Measurements from ENCODE around the gene MYO19. TPM values are rescaled to one million over a fixed set of nuclear protein-coding genes. Genes with fewer than 3 reads are reported as not detected.
"Not testable (repeated sequence)": the region's sequence is repeated elsewhere in the genome, so short reads cannot be mapped to it uniquely, and the experiment has no call there.

Gene MYO19
- total RNA-seq, 1 donor from 2014 or later = 146 TPM

DNA sequence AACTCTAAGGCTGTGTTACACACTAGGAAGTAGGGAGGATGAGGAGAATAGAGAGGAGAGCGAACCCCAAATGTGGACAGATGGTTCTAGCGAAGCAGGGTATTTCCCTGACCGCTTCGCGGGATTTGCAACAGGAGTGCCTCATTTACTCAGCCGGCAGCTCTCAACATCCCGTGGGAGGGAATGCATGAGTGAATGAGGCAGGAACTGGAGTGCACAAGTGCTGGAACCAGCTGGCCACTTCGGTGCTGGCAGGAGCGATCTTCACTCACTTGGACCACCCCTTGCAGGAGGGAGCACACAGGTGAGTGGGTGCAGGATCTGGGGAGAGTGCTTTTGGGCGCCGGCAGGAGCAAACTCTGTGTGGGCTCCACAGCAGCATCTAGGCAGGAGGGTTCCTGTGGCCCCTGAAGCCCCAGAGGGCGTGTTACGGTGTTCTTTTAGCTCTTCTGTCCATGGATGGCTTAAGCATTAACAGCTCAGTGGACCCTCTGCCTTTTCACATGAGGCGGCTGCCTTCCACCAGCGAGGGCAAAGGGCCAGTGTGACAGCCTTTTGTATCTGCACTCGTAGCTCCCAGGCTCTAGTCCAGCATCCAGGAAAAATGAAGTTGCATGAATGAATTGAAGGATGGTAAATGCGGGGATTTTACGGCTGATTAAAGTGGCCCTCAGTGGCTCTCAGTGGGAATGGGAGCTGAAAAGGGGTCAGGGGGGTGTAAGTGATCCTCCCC is 65.6 kb downstream of the MYO19 start:
- intact Hi-C loops (cut with micrococcal nuclease) = no loop called here

DNA sequence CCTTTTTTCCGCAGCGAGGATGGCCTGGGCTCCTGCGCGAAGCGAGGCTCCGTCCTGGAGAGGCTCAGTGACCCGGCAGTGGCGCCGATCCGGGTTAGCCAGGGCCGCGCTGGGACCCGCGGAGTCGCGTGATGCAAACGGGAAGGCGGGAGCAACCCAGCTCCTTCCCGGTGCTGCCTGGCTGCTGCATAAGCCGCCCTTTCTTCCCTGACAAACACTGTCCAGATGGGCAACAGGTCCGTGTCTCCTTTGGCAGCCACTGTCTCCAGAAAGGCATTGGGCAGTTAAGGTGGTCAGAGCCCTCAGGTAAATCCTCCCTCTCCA is 69.9 kb downstream of the MYO19 start:
- intact Hi-C loops (cut with micrococcal nuclease) = no loop called here

DNA sequence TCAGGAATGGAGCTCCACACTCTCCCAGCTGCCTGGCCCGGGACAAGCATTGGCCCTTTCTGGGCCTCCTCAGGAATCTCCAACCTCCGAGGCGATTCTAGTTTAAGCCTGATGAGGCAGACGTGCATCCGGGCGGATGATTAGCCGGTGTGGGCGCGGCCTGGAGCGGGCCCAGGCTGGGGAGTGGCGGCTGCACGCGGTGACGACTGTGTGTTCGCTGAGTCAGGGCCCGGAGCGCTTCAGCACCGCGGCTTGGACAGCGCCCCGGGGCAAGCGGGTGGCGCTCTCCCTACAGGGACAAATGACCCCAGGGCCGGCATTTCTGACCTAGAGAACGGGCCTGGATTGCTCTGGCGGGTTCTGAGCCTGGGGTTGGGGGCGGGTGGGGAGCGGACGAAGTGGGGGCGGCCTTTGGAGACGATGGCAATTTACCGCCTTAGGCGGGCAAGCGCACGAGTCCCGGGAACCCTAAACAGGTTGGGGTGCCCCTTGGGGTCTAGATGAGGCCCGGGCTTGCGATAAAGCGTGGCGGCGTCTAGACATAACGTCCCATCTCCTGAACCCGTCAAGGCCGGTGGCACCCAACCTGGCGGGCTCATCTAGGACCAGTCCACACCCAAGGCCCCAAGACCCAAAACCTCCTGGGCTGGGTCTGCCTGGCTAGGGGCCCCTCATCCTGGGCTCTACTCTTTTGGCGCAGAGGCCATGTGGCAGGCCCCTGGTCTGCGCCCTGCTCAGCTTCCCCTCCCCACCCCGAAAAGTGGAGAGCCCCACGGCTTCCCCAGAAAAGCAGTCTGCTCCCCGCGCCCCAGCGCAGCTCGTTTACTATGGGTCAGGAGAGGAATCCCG is 70.5 kb downstream of the MYO19 start:
- intact Hi-C loops (cut with micrococcal nuclease) = no loop called here

DNA sequence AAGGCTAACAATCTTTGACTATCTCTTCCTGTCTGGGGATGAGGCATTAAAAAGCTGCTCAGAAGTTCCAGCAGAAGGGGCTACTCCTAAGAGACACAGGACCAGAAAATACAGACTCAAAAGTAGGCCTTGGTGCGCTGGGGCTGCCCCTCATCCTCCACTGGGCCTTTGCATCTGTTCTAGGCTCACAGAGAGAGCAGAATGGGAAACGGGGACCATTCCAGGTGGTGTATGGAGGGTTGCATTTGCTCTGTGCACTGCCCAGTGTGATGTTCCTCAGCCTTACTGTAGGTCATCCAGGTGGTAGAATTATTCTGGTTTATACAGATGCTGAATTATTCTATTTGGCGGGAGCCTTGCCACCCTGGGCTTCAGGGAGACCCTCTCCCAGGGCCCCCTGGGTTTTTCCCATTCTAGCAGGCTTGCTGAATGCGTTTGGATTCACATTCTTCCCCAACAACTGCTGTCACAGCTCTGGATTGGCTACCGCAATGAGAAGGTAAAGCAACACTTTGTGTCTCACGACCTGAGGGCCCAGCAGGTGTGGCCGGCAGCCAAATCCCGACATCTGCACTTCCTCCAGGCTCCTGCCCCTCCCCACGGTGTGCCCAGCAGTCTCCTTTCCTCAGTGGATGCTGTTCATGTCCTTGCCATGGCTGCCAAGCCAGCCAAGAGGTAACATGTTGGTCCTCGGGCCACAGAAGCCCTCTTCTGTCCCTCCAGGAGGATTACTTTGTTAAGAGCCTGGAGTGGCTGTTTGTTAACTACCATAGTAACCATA is 73.1 kb downstream of the MYO19 start:
- intact Hi-C loops (cut with micrococcal nuclease) = no loop called here

DNA sequence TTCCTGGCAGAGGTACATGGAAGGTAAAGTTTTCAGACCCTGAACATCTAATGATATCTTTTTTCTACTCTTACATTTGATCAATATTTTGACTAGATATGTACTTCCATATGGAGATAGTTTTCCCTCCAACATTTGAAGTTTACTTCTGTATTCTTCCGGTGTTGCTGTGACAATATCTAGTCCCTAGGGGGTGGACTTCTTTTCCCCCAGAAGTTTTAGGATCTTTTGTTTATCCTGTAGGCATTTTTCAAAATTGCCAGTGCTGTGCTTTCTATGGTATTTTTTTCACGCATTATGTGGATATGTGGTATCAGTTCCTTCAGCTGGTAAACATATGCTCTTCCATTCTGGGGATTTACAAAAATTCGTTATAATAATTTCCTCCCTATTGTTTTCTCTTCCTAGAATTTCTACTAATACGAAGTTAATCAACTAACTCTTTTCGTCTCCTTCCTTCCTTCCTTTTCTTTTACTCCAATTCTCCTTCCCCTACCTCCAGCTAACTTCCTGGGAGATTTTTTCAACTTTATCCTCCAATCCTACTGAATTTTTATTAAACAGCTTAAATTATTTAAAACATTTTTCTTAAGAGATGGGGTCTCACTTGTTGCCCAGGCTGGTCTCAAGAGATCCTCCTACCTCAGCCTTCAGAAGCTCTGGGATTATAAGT is 74.3 kb downstream of the MYO19 start:
- intact Hi-C loops (cut with micrococcal nuclease) = no loop called here

DNA sequence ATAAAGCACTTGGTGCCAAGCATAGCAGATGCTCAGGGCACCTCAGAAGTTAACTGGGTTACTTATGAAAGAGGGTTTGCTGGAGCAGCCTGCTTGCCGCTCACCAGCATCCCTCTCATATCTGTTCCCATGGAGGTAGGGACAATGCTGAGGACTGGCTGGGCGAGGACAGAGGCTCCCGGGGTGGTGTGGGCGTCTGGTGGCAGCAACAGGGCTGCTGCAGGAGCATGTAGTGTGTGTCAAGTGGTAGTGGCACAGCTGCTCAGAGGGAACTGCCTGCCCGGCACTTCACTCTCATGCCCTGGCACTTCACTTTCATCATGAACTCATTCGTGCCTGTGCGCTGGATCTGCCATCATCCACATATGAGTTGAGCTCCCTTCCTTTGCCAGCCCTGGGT is 75.1 kb downstream of the MYO19 start:
- intact Hi-C loops (cut with micrococcal nuclease) = no loop called here

DNA sequence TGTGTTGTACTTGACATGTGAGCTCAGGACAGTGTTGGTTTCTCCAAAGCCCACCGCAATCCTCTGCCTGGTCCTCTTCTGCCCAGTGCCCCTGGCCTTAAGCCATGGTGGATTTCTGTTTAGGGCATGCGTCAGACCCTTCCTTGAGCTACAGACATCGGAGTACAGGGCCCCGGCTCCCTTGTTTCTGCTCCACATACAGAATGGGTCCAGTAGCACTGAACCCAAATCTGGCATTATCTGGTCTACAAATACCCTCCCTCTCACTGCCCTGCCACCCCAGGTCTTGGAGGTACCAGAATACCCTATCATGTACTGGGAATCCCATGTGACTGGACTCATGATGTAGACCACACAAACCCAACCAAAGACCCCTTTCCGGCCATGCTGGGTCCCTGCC is 75.6 kb downstream of the MYO19 start:
- intact Hi-C loops (cut with micrococcal nuclease) = no loop called here

DNA sequence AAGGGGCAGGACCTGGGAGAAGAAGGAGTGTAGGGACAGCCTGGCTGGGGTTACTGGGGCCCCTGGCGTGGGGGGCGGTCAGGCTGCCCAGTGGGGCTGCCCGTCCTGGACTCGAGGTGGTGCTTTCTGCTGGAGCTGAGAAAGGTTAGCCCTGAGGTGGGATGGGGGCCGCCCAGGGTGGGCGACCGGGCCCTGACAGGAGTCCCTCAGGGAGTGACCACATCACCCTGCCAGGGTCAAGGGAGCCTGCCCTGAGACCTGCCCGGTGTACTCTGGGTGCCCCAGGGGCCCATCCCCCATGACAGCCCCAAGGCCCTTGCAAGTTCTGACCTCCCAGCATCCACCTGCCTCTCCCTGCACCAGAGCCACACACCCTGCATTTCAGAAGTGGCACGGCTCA is 77.0 kb downstream of the MYO19 start:
- intact Hi-C loops (cut with micrococcal nuclease) = not testable (repeated sequence)

DNA sequence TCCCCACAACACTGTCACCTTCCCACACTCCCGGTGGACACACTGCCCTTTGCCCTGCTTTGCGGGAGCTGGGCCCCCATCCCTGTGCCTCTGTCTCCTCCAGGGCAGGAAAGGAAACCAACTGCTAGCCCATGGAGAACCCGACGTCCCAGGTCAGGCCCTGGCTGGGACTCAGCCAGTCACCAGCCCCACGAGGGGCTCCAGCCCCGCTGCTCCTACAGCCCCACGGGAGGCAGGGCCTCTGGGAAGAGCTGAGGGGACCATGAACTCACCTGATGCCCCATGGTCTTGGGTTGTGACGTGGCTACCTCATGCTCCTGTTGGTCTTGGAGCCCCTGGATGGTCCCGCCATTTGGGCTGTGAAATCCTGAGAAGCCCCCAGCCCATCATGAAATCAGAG is 81.8 kb downstream of the MYO19 start:
- intact Hi-C loops (cut with micrococcal nuclease) = not testable (repeated sequence)

DNA sequence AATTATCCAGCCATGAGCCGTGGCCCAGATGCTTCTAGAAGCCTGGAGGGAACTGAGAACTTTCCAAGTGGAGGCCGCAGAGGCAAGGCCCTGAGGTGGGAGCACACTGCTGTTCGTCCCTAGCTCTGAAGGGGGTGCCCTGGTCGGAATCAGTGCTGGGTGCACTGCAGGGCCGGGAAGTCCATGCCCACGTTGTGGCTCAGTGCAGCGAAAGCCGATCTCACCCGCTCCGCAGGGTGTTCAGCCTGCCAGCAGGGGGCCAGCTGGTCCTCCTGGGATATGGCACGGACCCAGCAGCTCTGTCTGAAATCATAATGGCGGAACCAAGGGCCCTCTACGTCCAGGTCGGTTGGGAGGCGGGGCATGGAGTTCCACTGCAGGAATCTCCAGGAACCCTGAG is 84.7 kb downstream of the MYO19 start:
- intact Hi-C loops (cut with micrococcal nuclease) = not testable (repeated sequence)

Other genes starting within 250 kb of the MYO19 start
- not detected in 2 replicates for gene TBC1D3G, start 211.0 kb downstream of the MYO19 start, total RNA-seq
- not detected in 2 replicates for gene TBC1D3H, start 146.4 kb downstream of the MYO19 start, total RNA-seq
- gene ZNHIT3, start 48.2 kb downstream of the MYO19 start, total RNA-seq = 35.2 and 36.6 TPM in 2 replicates
- gene PIGW, start 119 bp upstream of the MYO19 start, total RNA-seq = 16.0 and 16.4 TPM in 2 replicates
- 108 and 115 TPM in 2 replicates for gene GGNBP2, start 10.1 kb upstream of the MYO19 start, total RNA-seq
- gene DHRS11, start 57.0 kb upstream of the MYO19 start, total RNA-seq = 3.4 and 5.5 TPM in 2 replicates
- gene MRM1, start 66.7 kb upstream of the MYO19 start, total RNA-seq = 13.6 and 14.3 TPM in 2 replicates

Data from T-helper 2 cell treated with Interferon-gamma antibody and Interleukin-4, amounts not matched to agents 100 ng/mL and 5 ng/mL, for 36 hours (primary cell).